GM19035 (cell line): ENCODE measurements around the gene TOM1L2.

ENCODE experiments used
- ATAC-seq: cut with Tn5 transposase; IDR thresholded peaks from one replicate; pipeline ENCODE4 v1.9.1; 2021; ENCODE audit not compliant: unreplicated experiment

TOM1L2 gene

DNA sequence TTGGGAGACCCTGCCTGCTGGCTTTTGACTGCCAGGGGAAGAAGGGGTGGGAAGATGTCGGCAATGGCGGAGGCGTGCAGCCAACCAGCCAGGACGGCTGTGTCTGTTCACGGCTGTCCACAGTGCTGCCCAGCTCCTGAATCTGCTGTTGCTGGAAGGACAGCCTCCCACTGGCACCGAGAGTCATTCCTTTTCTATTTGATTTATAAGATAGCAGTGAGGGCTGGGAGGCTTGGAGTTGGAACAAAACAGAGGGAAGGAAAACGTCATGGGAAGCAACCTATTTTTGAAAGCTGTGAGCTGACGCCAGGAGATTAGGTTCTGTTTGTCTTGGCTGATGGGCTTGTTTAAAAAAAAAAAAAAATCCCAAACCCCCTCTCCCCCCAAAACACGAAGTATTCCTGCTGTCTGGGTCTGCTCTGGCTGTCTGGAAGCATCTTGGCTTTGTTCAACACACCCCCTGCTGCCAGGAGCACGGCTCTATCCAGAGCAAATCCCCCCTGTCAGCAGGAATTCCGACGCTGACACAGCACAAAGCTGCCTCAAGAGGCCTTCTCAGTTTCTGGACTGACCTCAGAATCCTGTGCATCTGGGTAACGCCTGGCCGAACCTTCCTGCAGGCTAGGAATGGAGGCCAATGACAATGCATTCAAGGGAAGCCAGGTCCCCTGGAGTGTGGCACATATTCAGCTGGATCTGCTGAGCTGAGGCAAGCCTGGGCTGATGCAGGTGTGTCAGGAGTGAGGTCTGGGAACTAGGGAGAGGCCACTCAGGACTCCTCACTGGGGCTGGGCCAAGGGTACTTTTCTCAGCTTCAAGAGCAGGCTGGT, 94.5 kb downstream of the TOM1L2 start:
- ATAC-seq, result no peak

DNA sequence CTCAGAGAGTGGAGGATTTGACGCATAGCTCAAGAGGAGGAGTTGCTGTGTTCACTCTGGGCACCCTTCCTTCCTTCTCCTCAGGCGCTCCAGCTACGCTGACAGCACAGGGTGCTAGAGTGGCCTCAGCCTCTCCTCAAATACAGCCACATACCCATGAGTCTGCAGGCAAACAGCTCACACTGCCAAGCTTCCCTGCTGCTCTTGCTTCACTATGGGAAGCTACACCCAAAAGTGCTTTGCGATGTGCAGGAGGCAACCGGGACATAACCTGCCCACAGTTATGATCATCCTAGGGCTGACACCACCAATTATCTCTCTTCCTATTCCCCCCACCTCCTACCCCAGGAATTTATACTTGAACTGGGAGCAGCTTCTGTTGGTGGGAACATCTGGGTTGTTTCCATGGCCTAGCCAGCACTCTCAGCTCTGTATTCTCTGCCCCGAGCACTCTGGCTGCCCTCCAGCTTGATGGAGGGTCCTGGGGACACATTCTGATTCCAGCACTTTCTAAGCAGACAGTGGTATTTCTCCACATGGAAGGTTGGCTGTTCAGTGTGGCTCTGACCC, 95.2 kb downstream of the TOM1L2 start:
- no peak for ATAC-seq

DNA sequence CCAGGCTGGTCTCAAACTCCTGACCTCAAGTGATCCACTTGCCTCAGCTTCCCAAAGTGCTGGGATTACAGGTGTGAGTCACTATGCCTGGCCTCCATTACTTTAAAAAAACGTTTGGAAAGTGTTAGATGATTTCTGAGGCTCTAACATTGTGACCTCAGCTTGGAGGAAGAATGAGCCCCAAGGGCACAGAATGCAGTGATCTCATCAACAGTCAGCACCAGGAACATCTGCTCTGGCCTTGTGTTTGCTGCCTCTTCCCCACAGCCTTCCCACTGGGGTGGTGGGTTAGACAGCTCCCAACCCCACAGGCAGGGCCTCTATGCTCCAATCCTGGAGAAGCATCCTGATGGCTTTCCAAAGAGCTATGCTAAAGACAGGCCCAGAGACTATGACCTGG, 97.7 kb downstream of the TOM1L2 start:
- ATAC-seq, result no peak

DNA sequence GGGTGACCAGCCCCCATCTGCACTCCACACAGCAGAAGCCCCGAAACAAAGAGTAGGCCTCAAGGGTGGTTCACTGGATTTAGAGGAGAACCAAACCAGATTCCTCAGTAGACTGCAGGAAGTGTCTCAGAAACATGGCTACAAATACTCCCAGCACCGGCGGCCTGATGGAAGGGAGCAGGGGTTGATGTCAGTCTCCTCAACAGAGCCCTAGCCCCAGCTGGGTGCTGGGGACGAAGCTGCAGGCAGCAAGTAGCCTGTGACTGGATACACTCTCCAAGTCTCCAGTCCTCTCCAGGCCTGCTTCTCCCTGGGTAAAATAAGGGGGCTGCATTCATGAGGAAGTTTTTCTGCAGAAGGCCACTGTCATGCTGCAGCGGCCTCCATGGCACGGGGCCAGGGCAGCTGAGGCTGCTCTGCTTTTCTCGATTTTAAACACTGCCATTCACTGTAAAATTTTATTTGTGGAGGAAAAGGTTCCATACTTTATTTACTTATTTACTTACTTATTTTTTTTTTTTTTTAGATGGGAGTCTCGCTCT, 98.7 kb downstream of the TOM1L2 start:
- no peak for ATAC-seq

- ATAC-seq, result no peak
Observed at GRCh38 chr17:17872547-17873345, 99.5 kb downstream of the TOM1L2 start.

DNA sequence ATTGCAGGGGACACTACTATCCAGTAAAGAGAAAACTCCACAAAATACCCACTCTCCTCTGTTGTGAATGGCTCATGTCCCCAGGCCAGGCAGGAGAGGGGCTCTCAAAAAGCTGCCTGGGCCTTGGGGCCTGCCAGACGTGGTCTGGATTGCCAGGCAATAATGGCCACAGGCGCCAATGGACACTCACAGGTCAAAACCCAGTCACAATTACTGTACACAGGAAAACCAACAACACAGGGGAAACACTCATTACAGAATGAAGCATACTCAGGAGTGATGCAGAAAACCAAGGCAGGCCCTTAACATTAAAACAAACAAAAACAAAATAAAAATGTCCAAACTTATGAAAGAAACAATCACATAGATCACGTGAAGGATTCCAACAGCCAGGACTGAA, 100.3 kb downstream of the TOM1L2 start:
- no peak for ATAC-seq

- ATAC-seq, result no peak
Observed at GRCh38 chr17:17870247-17870646, 102.0 kb downstream of the TOM1L2 start.

GRCh38 chr17:17868641-17869522, 103.3 kb downstream of the TOM1L2 start:
- no peak for ATAC-seq

- no peak for ATAC-seq
Observed at GRCh38 chr17:17866897-17867296, 105.3 kb downstream of the TOM1L2 start.

DNA sequence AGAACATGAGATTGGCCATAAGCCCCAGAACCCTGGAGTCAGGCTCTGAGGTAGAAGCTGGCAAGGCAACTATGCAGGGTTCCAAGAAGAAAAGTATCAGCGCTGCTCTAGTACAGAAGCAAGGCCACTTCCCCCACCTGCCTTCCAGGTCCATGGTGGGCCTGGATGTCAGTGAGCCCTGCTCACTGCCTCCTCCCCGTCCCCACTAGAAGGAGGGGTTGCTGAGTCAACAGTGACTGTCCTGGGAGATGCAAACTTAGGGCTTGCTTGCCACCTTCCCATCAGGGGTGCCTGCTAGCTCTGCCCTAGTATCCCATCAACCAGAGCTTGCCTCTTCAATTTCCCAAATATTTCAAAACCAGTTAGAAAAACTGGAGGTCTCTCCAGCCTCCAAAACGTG, 105.8 kb downstream of the TOM1L2 start:
- no peak for ATAC-seq

DNA sequence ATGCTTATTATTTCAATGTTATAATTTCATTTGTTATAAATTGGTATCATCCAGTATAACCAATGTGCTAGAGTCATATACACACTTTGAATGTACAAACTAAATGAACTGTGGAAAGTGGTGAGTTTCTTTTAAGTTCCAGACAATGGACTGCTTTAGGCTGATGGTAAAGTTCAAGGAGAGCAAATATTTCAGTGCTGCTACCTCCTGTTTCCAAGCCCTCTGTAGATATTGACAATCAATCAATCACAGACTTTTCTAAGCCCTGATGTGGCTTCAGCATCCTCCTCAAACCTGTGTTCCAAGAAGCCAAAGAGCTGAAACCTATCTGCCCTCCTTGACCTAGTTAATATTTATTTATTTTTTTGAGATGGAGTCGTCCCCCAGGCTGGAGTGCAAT, 107.2 kb downstream of the TOM1L2 start:
- no peak for ATAC-seq

- ATAC-seq, result no peak
Observed at GRCh38 chr17:17860766-17861107, 111.5 kb downstream of the TOM1L2 start.

DNA sequence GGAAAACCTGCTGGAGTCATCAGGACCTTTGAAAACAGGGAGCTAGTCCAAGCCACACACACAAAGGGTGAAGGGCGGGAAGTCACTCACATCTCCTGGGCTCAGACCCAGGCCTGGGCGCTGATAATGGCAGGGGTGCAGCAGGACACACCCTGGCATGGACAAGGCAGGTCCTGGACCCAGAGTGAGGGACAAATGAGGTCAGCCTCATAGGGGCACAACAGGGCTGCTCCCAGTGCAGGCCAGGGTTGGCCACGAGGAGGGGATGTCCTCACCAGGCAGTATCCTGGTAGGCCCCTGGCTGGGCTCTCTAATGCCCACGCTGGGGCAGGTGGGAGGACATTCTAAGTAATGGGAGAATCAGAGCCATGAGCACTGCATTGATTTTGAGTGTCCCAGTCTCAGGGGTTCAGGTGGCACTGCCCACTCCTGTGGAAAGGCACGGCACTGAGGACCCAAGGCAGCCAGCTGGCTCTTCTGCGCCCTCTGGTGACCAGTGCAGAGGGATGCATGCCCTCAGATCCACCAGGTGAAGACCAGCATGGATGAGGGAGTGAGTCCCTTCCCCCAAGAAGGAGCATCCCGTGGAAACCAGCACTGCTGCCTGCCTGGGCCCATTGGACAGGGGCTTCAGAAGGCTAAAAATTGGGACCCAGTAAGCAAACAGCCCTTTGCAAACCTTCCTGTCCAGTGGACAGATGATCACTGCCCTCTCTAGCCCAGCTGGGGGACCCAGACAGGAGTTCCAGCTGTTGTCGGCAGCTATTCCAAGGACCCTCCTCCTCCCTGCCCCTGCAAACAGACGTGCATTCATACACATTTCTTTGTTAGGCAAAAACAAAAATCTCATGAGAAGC, 112.1 kb downstream of the TOM1L2 start:
- ATAC-seq, result no peak

DNA sequence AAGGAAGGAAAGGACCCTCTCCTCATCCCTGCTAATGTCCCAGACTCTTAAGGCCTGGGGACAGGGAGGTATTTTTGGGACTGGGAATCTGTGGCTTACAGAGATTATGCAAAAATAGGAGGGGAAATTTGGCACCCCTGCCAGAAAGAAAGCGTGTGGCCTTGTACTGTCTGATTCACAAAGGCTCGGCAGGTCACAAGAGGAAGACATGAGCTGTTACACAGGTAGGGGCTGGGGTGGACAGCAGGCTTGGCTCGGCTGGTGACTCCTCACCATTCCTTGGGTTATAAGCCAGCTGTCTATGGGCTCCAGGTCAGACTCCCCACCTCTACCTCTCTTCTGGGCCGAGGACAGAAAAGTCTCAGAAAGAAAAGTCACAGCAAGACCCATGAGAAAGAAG, 114.7 kb downstream of the TOM1L2 start:
- no peak for ATAC-seq

DNA sequence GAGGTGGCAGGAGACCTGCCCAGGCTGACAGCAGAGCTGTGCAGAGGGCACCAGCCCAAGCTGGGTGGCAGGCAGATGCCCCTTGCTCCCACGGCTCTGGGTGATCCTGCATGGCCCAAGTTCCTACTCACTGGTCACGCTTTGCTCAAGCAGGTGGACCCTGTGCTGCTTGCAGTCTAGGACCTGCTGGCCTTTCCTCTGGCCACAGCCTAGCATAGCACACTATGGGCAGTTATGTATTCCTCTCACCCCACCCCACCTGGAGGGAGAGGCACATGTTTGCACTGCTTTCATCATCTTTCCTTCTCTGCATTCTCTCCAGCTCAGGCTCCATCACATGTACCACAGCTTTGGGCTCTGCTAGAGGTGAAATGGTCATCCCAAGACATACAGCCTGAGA, 115.8 kb downstream of the TOM1L2 start:
- ATAC-seq, result no peak

DNA sequence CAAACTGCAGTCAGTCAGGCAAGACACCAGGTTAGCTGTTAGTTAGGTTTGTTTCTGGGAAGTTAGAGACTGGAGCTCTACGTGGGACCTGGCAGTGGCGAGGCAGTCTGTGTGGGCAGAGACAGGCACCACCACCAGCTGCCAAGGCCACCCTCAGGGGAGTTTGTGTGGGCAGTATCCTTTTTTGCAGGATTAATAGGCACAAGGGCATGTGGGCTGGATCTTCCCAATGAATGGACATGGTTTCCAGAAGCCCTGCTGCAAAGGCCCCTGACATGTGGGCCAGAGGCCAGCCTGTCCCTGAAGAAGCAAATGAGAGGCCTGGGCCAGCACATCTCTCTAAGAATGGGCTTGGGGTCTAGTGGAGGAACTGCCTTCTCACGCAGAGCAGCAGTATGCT, 116.2 kb downstream of the TOM1L2 start:
- no peak for ATAC-seq

GRCh38 chr17:17853811-17854447, 118.3 kb downstream of the TOM1L2 start:
- ATAC-seq, result no peak

- no peak for ATAC-seq
Observed at GRCh38 chr17:17852930-17853329, 119.3 kb downstream of the TOM1L2 start.
